GM12878 (cell line): ENCODE results near the gene TRAPPC12. TPM values are rescaled to one million over a fixed set of nuclear protein-coding genes. Genes with fewer than 3 reads are reported as not detected.

ENCODE experiments used
- ATAC-seq: fragments of 200-7000 bp; cut with Tn5 transposase; 3 replicates; pipeline ENCODE4 v1.9.1; 2020; ENCODE audit warnings: mild to moderate bottlenecking, moderate library complexity
- BruUV-seq: library from RNA; stranded (reverse); fragments of 400-500 nt; replicated peaks from 2 replicates; lab custom pipeline; 2021; lab: Mats Ljungman, UMichigan
- CTCF ChIA-PET: fragments of 300-600 bp; sonication (Branson Sonifier 250); formaldehyde crosslinking; extraction: SDS; loops from one replicate; lab custom pipeline; 2021; ENCODE audit warnings: inconsistent platforms; lab: Yijun Ruan, JAX
- POLR2A ChIA-PET: fragments of 350-600 bp; formaldehyde crosslinking; extraction: SDS; loops from one replicate; lab custom pipeline; 2021; ENCODE audit warnings: inconsistent platforms; lab: Charles Lee
- RAD21 ChIA-PET: fragments of 300-600 bp; sonication (Branson Sonifier 250); formaldehyde crosslinking; loops from one replicate; lab custom pipeline; 2023; ENCODE audit warnings: antibody characterized with exemption; ENCODE audit not compliant: unreplicated experiment; lab: Charles Lee
- SMC1A ChIA-PET: fragments of 300-600 bp; sonication (Branson Sonifier 250); formaldehyde crosslinking; loops from one replicate; lab custom pipeline; 2023; ENCODE audit not compliant: unreplicated experiment, uncharacterized antibody; lab: Charles Lee
- DNase-seq: peaks from one replicate; pipeline ENCODE4 v3.0.0-alpha.2; 2011; ENCODE audit warnings: low read depth, low spot score
- FAIRE-seq: peaks from 3 replicates; lab custom pipeline; 2011; peaks lifted over from hg19 to GRCh38; lab: Jason Lieb, UNC
- H2AFZ ChIP-seq: 2 replicates; pipeline ENCODE4 v1.6.0; 2011; ENCODE audit warnings: low read depth, low read length, control low read depth; ENCODE audit not compliant: control insufficient read depth
- H3K27ac ChIP-seq: 2 replicates; pipeline ENCODE4 v1.5.1; 2011; ENCODE audit warnings: control low read depth; ENCODE audit not compliant: control insufficient read depth, insufficient read depth
- H3K27me3 ChIP-seq, 2 experiments: replicated peaks in 1 of 2; 2 replicates each; pipeline versions ENCODE4 v1.6.0 to v1.6.1; 2011; ENCODE audit warnings: low read length in 1 of 2; ENCODE audit not compliant: control insufficient read depth in 2 of 2, insufficient read depth in 2 of 2
- H3K36me3 ChIP-seq, 2 experiments: 2 replicates each; pipeline ENCODE4 v1.5.1; 2011; ENCODE audit warnings: low read length in 1 of 2; ENCODE audit not compliant: control insufficient read depth in 2 of 2, insufficient read depth in 2 of 2
- H3K4me1 ChIP-seq: 2 replicates; pipeline ENCODE4 v1.6.1; 2011; ENCODE audit warnings: mild to moderate bottlenecking, low read length, moderate library complexity, mixed read lengths; ENCODE audit not compliant: control insufficient read depth, insufficient read depth
- H3K4me2 ChIP-seq: 2 replicates; pipeline ENCODE4 v1.6.0; 2011; ENCODE audit warnings: control low read depth; ENCODE audit not compliant: control insufficient read depth, insufficient read depth
- H3K4me3 ChIP-seq: fragments of 200-600 bp; sonication (generic); 2 replicates; pipeline ENCODE4 v1.5.1; 2016
- H3K79me2 ChIP-seq: 2 replicates; pipeline ENCODE4 v1.6.0; 2011; ENCODE audit warnings: low read length; ENCODE audit not compliant: control insufficient read depth, insufficient read depth
- H3K9ac ChIP-seq: 2 replicates; pipeline ENCODE4 v1.8.0; 2011; ENCODE audit warnings: low read length, control low read depth, mixed read lengths; ENCODE audit not compliant: control insufficient read depth, insufficient read depth
- H3K9me3 ChIP-seq: replicated peaks from 3 replicates; pipeline ENCODE4 v1.5.1; 2011; ENCODE audit warnings: mild to moderate bottlenecking, low read length; ENCODE audit not compliant: control insufficient read depth, insufficient read depth
- H4K20me1 ChIP-seq: 2 replicates; pipeline ENCODE4 v1.6.0; 2011; ENCODE audit not compliant: control insufficient read depth, insufficient read depth
- BMI1 ChIP-seq: fragments of 450-650 bp; IDR thresholded peaks from 2 replicates; pipeline ENCODE4 v1.6.1; 2016; ENCODE audit warnings: mild to moderate bottlenecking, moderate library complexity, borderline replicate concordance
- CTCF ChIP-seq, 3 experiments: IDR thresholded peaks in 2 of 3; conservative IDR thresholded peaks in 1 of 3; 2 replicates each; pipeline ENCODE4 v1.5.1; 2011; ENCODE audit warnings: low read depth in 3 of 3, low read length in 3 of 3, mild to moderate bottlenecking in 3 of 3, control low read depth in 2 of 3, moderate library complexity in 2 of 3, inconsistent platforms in 1 of 3, mixed read lengths in 1 of 3; ENCODE audit not compliant: control insufficient read depth in 2 of 3, insufficient read depth in 1 of 3; ENCODE audit errors: extremely low read depth in 1 of 3
- HSF1 ChIP-seq: fragments of 150-350 bp; IDR thresholded peaks from 2 replicates; pipeline ENCODE4 v1.6.1; 2014; ENCODE audit warnings: mild to moderate bottlenecking, low read depth, low read length
- NFYA ChIP-seq: IDR thresholded peaks from 2 replicates; pipeline ENCODE4 v1.6.1; 2011; ENCODE audit warnings: low read depth, mild to moderate bottlenecking, low read length, improper control_type of control experiment, borderline replicate concordance
- RELB ChIP-seq: fragments of 450-650 bp; IDR thresholded peaks from 2 replicates; pipeline ENCODE4 v1.6.1; 2017; ENCODE audit warnings: low read depth, mild to moderate bottlenecking, moderate library complexity
- TCF7 ChIP-seq: IDR thresholded peaks from 2 replicates; pipeline ENCODE4 v1.6.1; 2014; ENCODE audit warnings: antibody characterized with exemption, borderline replicate concordance
- ZNF207 ChIP-seq: fragments of 450-650 bp; IDR thresholded peaks from 2 replicates; pipeline ENCODE4 v1.6.1; 2014; ENCODE audit warnings: antibody characterized with exemption, mild to moderate bottlenecking, borderline replicate concordance
- ZNF217 ChIP-seq: fragments of 450-650 bp; IDR thresholded peaks from 2 replicates; pipeline ENCODE4 v1.6.1; 2017; ENCODE audit warnings: antibody characterized with exemption, mild to moderate bottlenecking
- ZSCAN29 ChIP-seq: fragments of 450-650 bp; IDR thresholded peaks from 2 replicates; pipeline ENCODE4 v1.6.1; 2017; ENCODE audit warnings: mild to moderate bottlenecking, moderate library complexity
- WGBS: methylation state at CpG from one replicate; pipeline ENCODE4 v1.1.6; 2016; ENCODE audit warnings: low lambda C conversion rate; ENCODE audit not compliant: insufficient replicate concordance, insufficient coverage; ENCODE audit errors: missing lambda C conversion rate; 5-methylcytosine and 5-hydroxymethylcytosine counted together
- in situ Hi-C: fragments of 300-500 bp; cut with MboI; formaldehyde crosslinking; loops from 9 replicates; pipeline ENCODE4 v1.14.3; 2018; ENCODE audit warnings: mixed read lengths
- intact Hi-C: fragments of 100-400 bp; cut with micrococcal nuclease; formaldehyde crosslinking; loops from one replicate; pipeline ENCODE4 v1.14.2; 2022; ENCODE audit not compliant: unreplicated experiment
- polyA plus RNA-seq, 11 experiments: library from polyadenylated mRNA; depleted of rRNA in 4 of 11; unstranded in 6 of 11; stranded (reverse) in 5 of 11; fragments of >200 nt; fragmentation: Nextera tagmentation in 4 of 11; fragmentation: Illumina TruSeq in 1 of 11; extraction: Ambion mirVana in 4 of 11; extraction: Trizol in 1 of 11; gene quantifications; 1 replicate in 1 of 11; 2 replicates in 10 of 11; pipeline versions ENCODE4 v1.2.1 to v1.2.3, GENCODE V29; 2011 to 2016; ENCODE audit warnings: inconsistent platforms in 2 of 11, missing spikeins in 2 of 11, low read depth in 1 of 11
- total RNA-seq, 4 experiments: library from RNA; depleted of rRNA in 3 of 4; stranded (reverse); fragments of >200 nt in 3 of 4; fragmentation: Illumina TruSeq in 1 of 4; extraction: Trizol in 1 of 4; gene quantifications; 2 replicates each; pipeline versions ENCODE4 v1.2.1 to v1.2.3, GENCODE V29; 2013 to 2021
- TF ChIP-seq, protein P1 (sequence below): IDR thresholded peaks from 2 replicates; pipeline ENCODE4 v1.6.1; 2011; ENCODE audit warnings: borderline replicate concordance, low read depth, mild to moderate bottlenecking, moderate library complexity, mixed read lengths, low read length; ENCODE audit not compliant: insufficient read depth; ENCODE audit errors: extremely low read length

Gene TRAPPC12
- total and polyA plus RNA-seq, 10 of the 15 experiments (the other 5 are each of a cell fraction or from before 2014, with no cell fraction given): 8.6 to 77.1 (median 37.4) TPM

- H3K27me3 ChIP-seq: no peaks in the 10 kb centered on the region
- no TSS peak for BruUV-seq
- DNase-seq: no peak
- no peak overlapping the region for H3K4me2 ChIP-seq
- H3K9ac ChIP-seq: no peak overlapping the region
- CTCF ChIA-PET: interaction anchor here (1.2 to 2.8 kb wide), 3 partner anchors 8 to 36 kb away, joined by 3 to 10 read pairs (median 9); no protein-coding TSS in a partner anchor
- H3K36me3 ChIP-seq: peaks cover 10 to 22% of the 10 kb centered on the region in 2 experiments; a peak in 3 of 4 replicates
- TF ChIP-seq RELB (no peak), NFYA (no peak), ZSCAN29 (no peak), BMI1 (no peak), HSF1 (no peak), TCF7 (no peak), CTCF (IDR thresholded peaks at IDR 0.05 in 2 of 3, conservative IDR thresholded peaks at IDR 0.05 in 1 of 3; ENCODE audit: control insufficient read depth in 2 of 3, extremely low read depth in 1 of 3, insufficient read depth in 1 of 3, low read depth in 3 of 3, low read length in 3 of 3) (no peak), ZNF207 (no peak), ZNF217 (no peak)
- TF ChIP-seq, protein P1, sequence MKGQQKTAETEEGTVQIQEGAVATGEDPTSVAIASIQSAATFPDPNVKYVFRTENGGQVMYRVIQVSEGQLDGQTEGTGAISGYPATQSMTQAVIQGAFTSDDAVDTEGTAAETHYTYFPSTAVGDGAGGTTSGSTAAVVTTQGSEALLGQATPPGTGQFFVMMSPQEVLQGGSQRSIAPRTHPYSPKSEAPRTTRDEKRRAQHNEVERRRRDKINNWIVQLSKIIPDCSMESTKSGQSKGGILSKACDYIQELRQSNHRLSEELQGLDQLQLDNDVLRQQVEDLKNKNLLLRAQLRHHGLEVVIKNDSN: no peak
- no peaks in the 10 kb centered on the region for H4K20me1 ChIP-seq
- H3K27ac ChIP-seq: no peak overlapping the region
- no peaks in the 10 kb centered on the region for H3K4me1 ChIP-seq
- no peaks in the 10 kb centered on the region; the same call in 2 of the 3 replicates for H3K9me3 ChIP-seq
- RAD21 ChIA-PET: interaction anchor here (1.2 kb wide), 1 partner anchor 36 kb away, joined by 3 read pairs; no protein-coding TSS in a partner anchor
- H3K79me2 ChIP-seq: no peaks in the 10 kb centered on the region; the same call in none of the 2 replicates
- intact Hi-C loops (no loop called here), in situ Hi-C loops (no loop called here)
- SMC1A ChIA-PET: interaction anchor here (1.5 to 3.6 kb wide), 2 partner anchors 10 to 17 kb away, joined by 9 to 18 read pairs; no protein-coding TSS in a partner anchor
- no peak overlapping the region for H3K4me3 ChIP-seq
- WGBS: 97% methylated on average over 10 of the region's 10 CpGs
- no peak overlapping the region for H2AFZ ChIP-seq
- POLR2A ChIA-PET: no interaction called here
- ATAC-seq: no peak
- FAIRE-seq: no peak
Observed at GRCh38 chr2:3386448-3386958, 7.0 kb downstream of the TRAPPC12 start.
